SK-N-SH treated with all-trans-retinoic acid at 6 μM for 48 hours (cell line): Measurements from ENCODE around the gene ATXN7.

Experiments used
- ATAC-seq: fragments of 200-7000 bp; cut with Tn5 transposase; 3 replicates; pipeline ENCODE4 v1.9.1; 2020; ENCODE audit warnings: mild to moderate bottlenecking, moderate library complexity
- ARNTL ChIP-seq: fragments of 450-650 bp; formaldehyde crosslinking; IDR thresholded peaks from 2 replicates; pipeline ENCODE4 v1.5.0; 2020; ENCODE audit warnings: low read depth, mild to moderate bottlenecking, moderate library complexity, borderline replicate concordance
- BACH2 ChIP-seq: fragments of 250-450 bp; sonication (Bioruptor Pico); IDR thresholded peaks from 2 replicates; pipeline ENCODE4 v1.9.0; 2021; ENCODE audit warnings: mild to moderate bottlenecking, borderline replicate concordance
- CREB5 ChIP-seq: fragments of 250-450 bp; sonication (Bioruptor Pico); IDR thresholded peaks from 2 replicates; pipeline ENCODE4 v1.5.1; 2020; ENCODE audit warnings: low read depth, mild to moderate bottlenecking, moderate library complexity
- CSDC2 ChIP-seq: fragments of 250-450 bp; sonication (Bioruptor Pico); IDR thresholded peaks from 2 replicates; pipeline ENCODE4 v1.5.0; 2020; ENCODE audit warnings: mild to moderate bottlenecking, moderate library complexity
- ESRRG ChIP-seq: fragments of 250-450 bp; sonication (Bioruptor Pico); IDR thresholded peaks from 2 replicates; pipeline ENCODE4 v1.6.1; 2021; ENCODE audit warnings: mild to moderate bottlenecking
- GLIS3 ChIP-seq: fragments of 250-450 bp; sonication (Bioruptor Pico); IDR thresholded peaks from 2 replicates; pipeline ENCODE4 v1.5.0; 2020; ENCODE audit warnings: mild to moderate bottlenecking, moderate library complexity
- ISL1 ChIP-seq: fragments of 250-450 bp; sonication (Bioruptor Pico); IDR thresholded peaks from 2 replicates; pipeline ENCODE4 v2.1.2; 2022; ENCODE audit warnings: mild to moderate bottlenecking, moderate library complexity
- OSR1 ChIP-seq: fragments of 250-450 bp; sonication (Bioruptor Pico); IDR thresholded peaks from 2 replicates; pipeline ENCODE4 v1.8.0; 2022; ENCODE audit warnings: moderate library complexity, mild to moderate bottlenecking, inconsistent platforms
- PATZ1 ChIP-seq: fragments of 250-450 bp; sonication (Bioruptor Pico); IDR thresholded peaks from 2 replicates; pipeline ENCODE4 v1.8.0; 2020; ENCODE audit warnings: mild to moderate bottlenecking, moderate library complexity, borderline replicate concordance
- POU6F1 ChIP-seq: fragments of 250-450 bp; sonication (Bioruptor Pico); IDR thresholded peaks from 2 replicates; pipeline ENCODE4 v1.8.0; 2021; ENCODE audit warnings: low read depth, mild to moderate bottlenecking, moderate library complexity, borderline replicate concordance
- SNAI2 ChIP-seq: fragments of 250-450 bp; sonication (Bioruptor Pico); IDR thresholded peaks from 2 replicates; pipeline ENCODE4 v1.5.0; 2020; ENCODE audit warnings: mild to moderate bottlenecking, moderate library complexity
- TSHZ2 ChIP-seq: fragments of 250-450 bp; sonication (Bioruptor Pico); IDR thresholded peaks from 2 replicates; pipeline ENCODE4 v1.5.0; 2020; ENCODE audit warnings: mild to moderate bottlenecking, moderate library complexity
- ZC3H10 ChIP-seq: fragments of 250-450 bp; sonication (Bioruptor Pico); IDR thresholded peaks from 2 replicates; pipeline ENCODE4 v1.5.1; 2021; ENCODE audit warnings: mild to moderate bottlenecking, moderate library complexity
- ZFP3 ChIP-seq: fragments of 250-450 bp; sonication (Bioruptor Pico); IDR thresholded peaks from 2 replicates; pipeline ENCODE4 v1.5.0; 2020; ENCODE audit warnings: mild to moderate bottlenecking, moderate library complexity
- ZFP30 ChIP-seq: fragments of 450-650 bp; formaldehyde crosslinking; IDR thresholded peaks from 2 replicates; pipeline ENCODE4 v1.5.0; 2022; ENCODE audit warnings: mild to moderate bottlenecking, moderate library complexity
- ZNF565 ChIP-seq: fragments of 450-650 bp; formaldehyde crosslinking; conservative IDR thresholded peaks from 2 replicates; pipeline ENCODE4 v1.5.0; 2020; ENCODE audit warnings: low read depth, mild to moderate bottlenecking, moderate library complexity
- ZNF70 ChIP-seq: fragments of 450-650 bp; formaldehyde crosslinking; IDR thresholded peaks from 2 replicates; pipeline ENCODE4 v1.5.0; 2020; ENCODE audit warnings: mild to moderate bottlenecking, moderate library complexity
- ZNF8 ChIP-seq: fragments of 450-650 bp; formaldehyde crosslinking; IDR thresholded peaks from 2 replicates; pipeline ENCODE4 v1.5.0; 2020; ENCODE audit warnings: mild to moderate bottlenecking, moderate library complexity
- TF ChIP-seq, protein P1 (sequence below): fragments of 250-450 bp; sonication (Bioruptor Pico); IDR thresholded peaks from 2 replicates; pipeline ENCODE4 v1.5.1; 2021; ENCODE audit warnings: mild to moderate bottlenecking, moderate library complexity

The ATXN7 gene

GRCh38 chr3:63942528-63942927 is 78.9 kb downstream of the ATXN7 start:
- TF ChIP-seq TSHZ2 (no peak), ZFP3 (no peak), POU6F1 (CRISPR knock-in tag) (no peak), ZFP30 (CRISPR knock-in tag) (no peak), ISL1 (CRISPR knock-in tag) (no peak), SNAI2 (no peak), ZNF565 (CRISPR knock-in tag) (no peak), PATZ1 (CRISPR knock-in tag) (no peak), ZNF70 (CRISPR knock-in tag) (no peak), ESRRG (CRISPR knock-in tag) (no peak), CSDC2 (CRISPR knock-in tag) (no peak), GLIS3 (CRISPR knock-in tag) (no peak), ZC3H10 (no peak)
- TF ChIP-seq, all 23 proteins: peak for 0
- ATAC-seq, result no peak

DNA sequence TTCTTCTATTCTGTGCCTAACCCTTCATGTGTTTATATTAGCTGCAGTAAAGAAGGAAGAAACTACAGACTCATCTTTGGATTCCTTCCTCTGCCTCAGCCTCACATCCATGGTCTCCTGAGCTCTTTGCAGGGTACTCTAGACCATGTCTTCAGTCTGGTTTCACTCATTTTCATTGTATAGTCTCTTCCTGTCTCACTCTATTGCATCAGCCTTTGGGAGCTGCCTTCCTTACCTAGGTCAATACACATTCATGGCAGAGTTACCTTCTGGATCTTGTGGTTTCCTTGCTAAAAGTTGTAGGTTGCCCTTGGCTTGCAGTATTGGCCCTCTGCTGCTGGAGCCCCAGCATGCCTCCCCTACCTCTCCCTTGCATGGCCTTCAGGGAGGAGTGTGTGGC is 80.0 kb downstream of the ATXN7 start:
- ATAC-seq, result no peak
- TF ChIP-seq SNAI2, result no peak
- TF ChIP-seq ESRRG (CRISPR knock-in tag), result no peak
- TF ChIP-seq PATZ1 (CRISPR knock-in tag), result no peak
- no peak for TF ChIP-seq CREB5 (CRISPR knock-in tag)

GRCh38 chr3:63945558-63946096 is 82.0 kb downstream of the ATXN7 start:
- ATAC-seq, result no peak
- no peak for TF ChIP-seq TSHZ2
- TF ChIP-seq ISL1 (CRISPR knock-in tag), result no peak
- no peak for TF ChIP-seq BACH2 (CRISPR knock-in tag)
- no peak for TF ChIP-seq ZNF8 (CRISPR knock-in tag)
- TF ChIP-seq, protein P1, sequence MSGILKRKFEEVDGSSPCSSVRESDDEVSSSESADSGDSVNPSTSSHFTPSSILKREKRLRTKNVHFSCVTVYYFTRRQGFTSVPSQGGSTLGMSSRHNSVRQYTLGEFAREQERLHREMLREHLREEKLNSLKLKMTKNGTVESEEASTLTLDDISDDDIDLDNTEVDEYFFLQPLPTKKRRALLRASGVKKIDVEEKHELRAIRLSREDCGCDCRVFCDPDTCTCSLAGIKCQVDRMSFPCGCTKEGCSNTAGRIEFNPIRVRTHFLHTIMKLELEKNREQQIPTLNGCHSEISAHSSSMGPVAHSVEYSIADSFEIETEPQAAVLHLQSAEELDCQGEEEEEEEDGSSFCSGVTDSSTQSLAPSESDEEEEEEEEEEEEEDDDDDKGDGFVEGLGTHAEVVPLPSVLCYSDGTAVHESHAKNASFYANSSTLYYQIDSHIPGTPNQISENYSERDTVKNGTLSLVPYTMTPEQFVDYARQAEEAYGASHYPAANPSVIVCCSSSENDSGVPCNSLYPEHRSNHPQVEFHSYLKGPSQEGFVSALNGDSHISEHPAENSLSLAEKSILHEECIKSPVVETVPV (CRISPR knock-in tag), result no peak
- TF ChIP-seq OSR1 (CRISPR knock-in tag), result no peak
- TF ChIP-seq ESRRG (CRISPR knock-in tag), result no peak
- no peak for TF ChIP-seq CREB5 (CRISPR knock-in tag)
- no peak for TF ChIP-seq POU6F1 (CRISPR knock-in tag)
- no peak for TF ChIP-seq ZNF70 (CRISPR knock-in tag)
- TF ChIP-seq GLIS3 (CRISPR knock-in tag), result no peak
- TF ChIP-seq ARNTL, result no peak
